GM23248 (cell line): Measurements from ENCODE around the gene CNDP1. TPM values are rescaled to one million over a fixed set of nuclear protein-coding genes. Genes with fewer than 3 reads are reported as not detected.
"Not testable (repeated sequence)": the region's sequence is repeated elsewhere in the genome, so short reads cannot be mapped to it uniquely, and the experiment has no call there.

Experiments
- DNase-seq: peaks from one replicate; pipeline ENCODE4 v3.0.0-alpha.2; 2015
- H2AFZ ChIP-seq: fragments of 200-600 bp; sonication (generic); 2 replicates; pipeline ENCODE4 v1.6.1; 2016; ENCODE audit warnings: antibody characterized with exemption
- H3F3A ChIP-seq: fragments of 200-600 bp; sonication (generic); 2 replicates; pipeline ENCODE4 v1.6.1; 2016; ENCODE audit warnings: mild to moderate bottlenecking, antibody characterized with exemption, mixed run types; ENCODE audit not compliant: insufficient read depth
- H3K27ac ChIP-seq: fragments of 200-600 bp; sonication (generic); 2 replicates; pipeline ENCODE4 v1.5.1; 2016; ENCODE audit warnings: mild to moderate bottlenecking
- H3K27me3 ChIP-seq: fragments of 200-600 bp; sonication (generic); replicated peaks from 2 replicates; pipeline ENCODE4 v1.6.1; 2016; ENCODE audit warnings: mild to moderate bottlenecking; ENCODE audit not compliant: insufficient read depth
- H3K36me3 ChIP-seq: fragments of 200-600 bp; sonication (generic); 2 replicates; pipeline ENCODE4 v1.6.1; 2016; ENCODE audit warnings: low read depth, mild to moderate bottlenecking
- H3K4me1 ChIP-seq: fragments of 200-600 bp; sonication (generic); 2 replicates; pipeline ENCODE4 v1.6.1; 2016; ENCODE audit warnings: mild to moderate bottlenecking; ENCODE audit not compliant: insufficient read depth
- H3K4me2 ChIP-seq: fragments of 200-600 bp; sonication (generic); one replicate; pipeline ENCODE4 v1.6.1; 2016; ENCODE audit warnings: mild to moderate bottlenecking; ENCODE audit not compliant: unreplicated experiment
- H3K4me3 ChIP-seq: fragments of 200-600 bp; sonication (generic); 2 replicates; pipeline ENCODE4 v1.5.1; 2016; ENCODE audit warnings: mild to moderate bottlenecking
- H3K79me2 ChIP-seq: fragments of 200-600 bp; sonication (generic); 2 replicates; pipeline ENCODE4 v1.6.1; 2016; ENCODE audit warnings: mild to moderate bottlenecking; ENCODE audit not compliant: insufficient read depth
- H3K9ac ChIP-seq: fragments of 200-600 bp; sonication (generic); 2 replicates; pipeline ENCODE4 v1.6.1; 2016; ENCODE audit warnings: mild to moderate bottlenecking
- H3K9me2 ChIP-seq: fragments of 200-600 bp; sonication (generic); 2 replicates; pipeline ENCODE4 v1.6.1; 2016; ENCODE audit warnings: mixed run types, mild to moderate bottlenecking, moderate library complexity; ENCODE audit not compliant: insufficient read depth
- H3K9me3 ChIP-seq: fragments of 200-600 bp; sonication (generic); one replicate; pipeline ENCODE4 v1.6.1; 2017; ENCODE audit warnings: low read depth
- H4K20me1 ChIP-seq: fragments of 200-600 bp; sonication (generic); 2 replicates; pipeline ENCODE4 v1.6.0; 2016; ENCODE audit not compliant: insufficient read depth
- EZH2 ChIP-seq: fragments of 200-600 bp; sonication (generic); IDR thresholded peaks from 2 replicates; pipeline ENCODE4 v1.6.1; 2018; ENCODE audit warnings: antibody characterized with exemption, mild to moderate bottlenecking; ENCODE audit not compliant: insufficient read depth, poor library complexity, severe bottlenecking
- EZH2phosphoT487 ChIP-seq: fragments of 200-600 bp; sonication (generic); IDR thresholded peaks from 2 replicates; pipeline ENCODE4 v1.6.1; 2018; ENCODE audit warnings: antibody characterized with exemption, moderate library complexity, mild to moderate bottlenecking, low read depth; ENCODE audit not compliant: insufficient read depth
- WGBS, 2 experiments: methylation state at CpG; one replicate each; pipeline ENCODE4 v1.1.6; 2015 to 2017; ENCODE audit warnings: low lambda C conversion rate in 2 of 2, low coverage in 1 of 2; ENCODE audit errors: missing lambda C conversion rate in 2 of 2; 5-methylcytosine and 5-hydroxymethylcytosine counted together
- in situ Hi-C: fragments of 300-500 bp; cut with MboI; formaldehyde crosslinking; loops from 2 replicates; pipeline ENCODE4 v1.15.0; 2020
- polyA plus RNA-seq: library from polyadenylated mRNA; unstranded; fragments of >200 nt; fragmentation: Nextera tagmentation; extraction: Ambion mirVana; gene quantifications from 2 replicates; pipeline ENCODE4 v1.2.1, GENCODE V29; 2016
- total RNA-seq: library from RNA; depleted of rRNA; stranded (reverse); fragments of >200 nt; shearing (Covaris generic); gene quantifications from 2 replicates; pipeline ENCODE4 v1.2.3, GENCODE V29; 2014

Gene CNDP1
- total and polyA plus RNA-seq, 2 experiments from 2014 or later: not detected

DNA sequence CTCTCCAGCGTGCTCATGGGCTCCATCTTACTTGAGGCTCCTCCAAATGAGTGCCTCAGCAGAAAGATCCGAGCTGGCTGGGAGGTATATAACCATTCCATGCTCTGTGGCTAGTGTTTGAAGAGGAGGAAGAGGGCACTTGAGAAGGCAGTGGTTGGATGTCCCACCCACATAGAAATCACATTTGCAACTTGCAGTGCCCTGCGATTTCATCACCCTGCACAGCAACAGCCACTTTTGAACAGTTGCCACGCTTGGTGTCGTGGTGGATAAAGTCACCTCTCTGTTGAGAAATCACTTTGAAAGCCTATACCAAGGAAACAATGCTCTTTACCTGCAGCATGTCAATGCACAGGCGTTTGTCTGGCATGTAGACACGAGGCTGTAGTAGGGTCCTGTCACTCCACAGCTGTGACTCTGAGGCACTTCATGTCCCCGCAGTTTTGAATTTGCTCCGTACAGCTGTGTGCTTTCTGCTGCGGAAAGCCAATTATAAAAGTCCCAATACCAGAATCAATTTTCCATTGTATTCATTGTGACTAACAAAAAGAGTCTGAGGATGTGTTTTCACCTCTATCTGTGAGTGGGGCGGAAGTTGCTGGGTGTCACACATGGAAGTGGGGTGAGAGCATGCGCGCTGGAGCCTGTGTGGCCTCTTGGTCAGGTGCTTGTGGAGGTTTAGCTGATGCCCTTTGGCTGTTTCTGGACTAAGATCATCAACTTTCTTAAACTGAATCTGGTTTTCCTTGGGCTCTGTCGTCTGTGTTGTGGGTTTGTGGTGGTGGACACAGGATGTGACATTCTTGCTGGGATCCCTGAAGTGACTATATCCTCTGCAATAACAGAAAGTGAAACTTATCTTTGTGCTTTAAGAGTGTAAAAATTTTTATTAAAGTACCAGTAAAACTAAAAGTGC, 35.3 kb upstream of the CNDP1 start:
- Histone ChIP-seq H3K36me3 (peaks cover 9% of the 10 kb centered on the region; the same call in 1 of the 2 replicates), H2AFZ (peak overlapping the region; percentile 83), H3K4me2 (peak overlapping the region; percentile 75), H3K9me2 (no peaks in the 10 kb centered on the region), H3K27me3 (no peaks in the 10 kb centered on the region), H3K9me3 (no peaks in the 10 kb centered on the region), H3K4me1 (peaks cover 24% of the 10 kb centered on the region; the same call in 1 of the 2 replicates), H4K20me1 (no peaks in the 10 kb centered on the region), H3K27ac (peak overlapping the region; percentile 59), H3K9ac (peak overlapping the region; percentile 65), H3F3A (no peaks in the 10 kb centered on the region), H3K79me2 (peaks cover 36% of the 10 kb centered on the region), H3K4me3 (peak overlapping the region; percentile 61)
- in situ Hi-C loops: loop anchor here (25.0 kb wide), 1 partner anchor 312 kb away; no protein-coding TSS in a partner anchor
- WGBS, 2 experiments: 52 to 54% methylated on average over 14 of the region's 14 CpGs
- DNase-seq: peak; percentile 42
- TF ChIP-seq EZH2phosphoT487 (no peak), EZH2 (no peak)

DNA sequence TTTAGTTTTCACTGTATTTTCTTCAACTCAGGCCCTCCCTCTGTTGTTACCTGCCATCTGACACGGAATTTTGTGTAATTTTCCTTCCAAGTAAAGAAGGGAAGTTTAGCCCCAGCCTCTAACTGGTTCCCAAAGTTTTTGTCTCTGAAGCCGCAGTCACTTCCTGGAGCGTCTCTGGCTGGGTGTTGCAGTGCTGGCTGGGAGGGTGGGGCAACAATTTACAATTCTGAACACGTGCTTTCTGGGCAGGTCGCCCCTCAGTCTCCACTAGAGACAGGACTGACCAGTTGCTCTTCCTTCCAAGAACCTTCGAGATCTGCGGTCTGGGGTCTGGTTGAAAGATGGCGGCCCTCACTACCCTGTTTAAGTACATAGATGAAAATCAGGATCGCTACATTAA, 34.7 kb upstream of the CNDP1 start:
- peak overlapping the region; percentile 59 for H3K27ac ChIP-seq
- peak overlapping the region; percentile 65 for H3K9ac ChIP-seq
- H3F3A ChIP-seq: no peaks in the 10 kb centered on the region
- no peaks in the 10 kb centered on the region for H3K27me3 ChIP-seq
- H3K4me2 ChIP-seq: peak overlapping the region; percentile 75
- H3K4me3 ChIP-seq: peak overlapping the region; percentile 61
- peak; percentile 53 for DNase-seq
- no peaks in the 10 kb centered on the region for H3K9me3 ChIP-seq
- peaks cover 9% of the 10 kb centered on the region; the same call in 1 of the 2 replicates for H3K36me3 ChIP-seq
- no peak for TF ChIP-seq EZH2phosphoT487
- no peak for TF ChIP-seq EZH2
- peaks cover 24% of the 10 kb centered on the region; the same call in 1 of the 2 replicates for H3K4me1 ChIP-seq
- 63 to 66% methylated on average over 9 of the region's 9 CpGs for WGBS, 2 experiments
- no peaks in the 10 kb centered on the region for H3K9me2 ChIP-seq
- no peaks in the 10 kb centered on the region for H4K20me1 ChIP-seq
- H3K79me2 ChIP-seq: peaks cover 36% of the 10 kb centered on the region
- in situ Hi-C loops: loop anchor here (25.0 kb wide), 1 partner anchor 312 kb away; no protein-coding TSS in a partner anchor
- H2AFZ ChIP-seq: peak overlapping the region; percentile 83

DNA sequence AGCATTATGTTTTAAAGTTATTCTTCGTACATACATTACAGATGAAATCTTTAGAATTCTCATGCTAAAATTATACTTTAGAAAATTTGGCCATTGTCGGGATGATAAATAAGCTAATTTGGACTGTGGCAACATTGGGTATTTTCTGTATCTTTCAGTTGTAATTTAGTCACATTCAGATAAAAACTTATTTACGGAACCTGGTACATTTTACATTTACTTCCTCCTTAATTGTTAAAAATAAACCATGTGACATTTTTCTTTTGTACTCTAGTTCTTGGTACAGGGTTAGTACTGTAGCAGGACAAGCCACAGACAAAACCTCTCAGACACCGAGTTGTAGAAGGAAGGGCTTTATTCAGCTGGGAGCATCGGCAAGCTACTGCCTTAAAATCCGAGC, 33.9 kb upstream of the CNDP1 start:
- Histone ChIP-seq H2AFZ (no peak overlapping the region), H3K79me2 (peaks cover 36% of the 10 kb centered on the region), H3K4me3 (no peak overlapping the region), H3K9me2 (no peaks in the 10 kb centered on the region), H3K9ac (no peak overlapping the region), H3K9me3 (no peaks in the 10 kb centered on the region), H3K4me2 (no peak overlapping the region), H3K27ac (no peak overlapping the region), H3K27me3 (no peaks in the 10 kb centered on the region), H3K36me3 (peaks cover 9% of the 10 kb centered on the region; the same call in 1 of the 2 replicates), H3F3A (no peaks in the 10 kb centered on the region), H4K20me1 (no peaks in the 10 kb centered on the region), H3K4me1 (peaks cover 24% of the 10 kb centered on the region; the same call in 1 of the 2 replicates)
- WGBS, 2 experiments: 86 to 93% methylated on average over 6 of the region's 6 CpGs
- in situ Hi-C loops: no loop called here
- no peak for DNase-seq
- TF ChIP-seq EZH2phosphoT487 (no peak), EZH2 (no peak)

DNA sequence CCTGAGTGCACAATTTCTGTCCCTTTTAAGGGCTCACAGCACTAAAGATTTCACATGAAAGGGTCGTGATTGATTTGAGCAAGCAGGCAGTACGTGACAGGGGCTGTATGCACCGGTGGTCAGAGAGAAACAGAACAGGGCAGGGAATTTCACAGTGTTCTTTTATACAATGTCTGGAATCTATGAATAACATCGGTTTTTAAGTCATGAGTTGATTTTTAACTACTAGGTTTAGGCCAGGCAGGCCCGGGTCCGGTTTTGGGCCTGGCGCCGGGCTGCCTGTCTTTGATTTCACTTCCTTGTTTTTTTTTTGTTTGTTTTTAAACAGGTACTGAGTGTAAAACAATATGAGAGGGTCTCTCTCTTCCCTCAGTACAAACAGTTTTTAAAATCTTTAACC, 33.5 kb upstream of the CNDP1 start:
- H3K27ac ChIP-seq, H3K9me2 ChIP-seq, H3K4me2 ChIP-seq, DNase-seq, H2AFZ ChIP-seq, in situ Hi-C loops, H3K4me3 ChIP-seq, H4K20me1 ChIP-seq, H3K27me3 ChIP-seq, H3K36me3 ChIP-seq, H3F3A ChIP-seq, H3K9ac ChIP-seq, H3K9me3 ChIP-seq: not testable (repeated sequence)
- H3K4me1 ChIP-seq: peaks cover 24% of the 10 kb centered on the region; the same call in 1 of the 2 replicates
- peaks cover 36% of the 10 kb centered on the region for H3K79me2 ChIP-seq
- 89 to 90% methylated on average over 7 to 8 of the region's 8 CpGs for WGBS, 2 experiments
